A549 (cell line): ENCODE results near the gene OGDH. TPM values are rescaled to one million over a fixed set of nuclear protein-coding genes. Genes with fewer than 3 reads are reported as not detected.

Experiments
- ATAC-seq, 2 experiments: fragments of 200-7000 bp in 1 of 2; fragments of >200 bp in 1 of 2; cut with Nextera tagmentation in 1 of 2; cut with Tn5 transposase in 1 of 2; 3 replicates each; pipeline versions ENCODE4 v1.8.0 to v1.9.1; 2018 to 2020; ENCODE audit warnings: mild to moderate bottlenecking in 1 of 2, moderate library complexity in 1 of 2
- CTCF ChIA-PET: fragments of 300-600 bp; sonication (Branson Sonifier 250); formaldehyde crosslinking; extraction: SDS; loops from one replicate; lab custom pipeline; 2021; ENCODE audit warnings: antibody characterized with exemption, inconsistent platforms; lab: Yijun Ruan, JAX
- POLR2A ChIA-PET: fragments of 350-600 bp; formaldehyde crosslinking; extraction: SDS; loops from one replicate; lab custom pipeline; 2021; ENCODE audit warnings: antibody characterized with exemption, inconsistent platforms; lab: Yijun Ruan, JAX
- DNase-seq, 2 experiments: peaks; one replicate each; pipeline versions ENCODE4 v3.0.0 to v3.0.0-alpha.2; 2011 to 2016; ENCODE audit warnings: low read depth in 1 of 2, low spot score in 1 of 2
- FAIRE-seq: peaks from 2 replicates; lab custom pipeline; 2011; peaks lifted over from hg19 to GRCh38; lab: Jason Lieb, UNC
- H3K27ac ChIP-seq, 2 experiments: fragments of >200 bp; sonication (Bioruptor Twin); formaldehyde crosslinking; 3 replicates each; pipeline ENCODE4 v1.5.1; 2016 to 2017
- H3K4me1 ChIP-seq: fragments of >200 bp; sonication (Bioruptor Twin); formaldehyde crosslinking; 3 replicates; pipeline ENCODE4 v1.6.1; 2016
- H3K4me2 ChIP-seq: fragments of >200 bp; sonication (Bioruptor Twin); formaldehyde crosslinking; 3 replicates; pipeline ENCODE4 v1.6.1; 2016
- H3K4me3 ChIP-seq: fragments of >200 bp; sonication (Bioruptor Twin); formaldehyde crosslinking; 3 replicates; pipeline ENCODE4 v1.5.1; 2016
- H3K9me3 ChIP-seq: fragments of >200 bp; sonication (Bioruptor Twin); formaldehyde crosslinking; 3 replicates; pipeline ENCODE4 v1.6.1; 2016
- BCL3 ChIP-seq: fragments of >200 bp; sonication (Bioruptor Twin); formaldehyde crosslinking; IDR thresholded peaks from 3 replicates; pipeline ENCODE4 v1.6.1; 2016
- CBX8 ChIP-seq: fragments of 200-600 bp; sonication (generic); IDR thresholded peaks from 2 replicates; pipeline ENCODE4 v1.6.1; 2016
- CHD2 ChIP-seq: fragments of 150-350 bp; IDR thresholded peaks from 2 replicates; pipeline ENCODE4 v1.6.1; 2014; ENCODE audit warnings: low read length; ENCODE audit not compliant: partially characterized antibody
- CHD4 ChIP-seq: fragments of 200-600 bp; sonication (generic); IDR thresholded peaks from 2 replicates; pipeline ENCODE4 v1.6.1; 2016; ENCODE audit warnings: antibody characterized with exemption, mild to moderate bottlenecking, borderline replicate concordance
- EHF ChIP-seq: fragments of 250-450 bp; sonication (Bioruptor Pico); IDR thresholded peaks from 2 replicates; pipeline ENCODE4 v1.5.0; 2020; ENCODE audit warnings: mild to moderate bottlenecking
- EHMT2 ChIP-seq: fragments of 200-600 bp; sonication (generic); IDR thresholded peaks from 2 replicates; pipeline ENCODE4 v1.6.1; 2016; ENCODE audit warnings: antibody characterized with exemption, low read depth, mild to moderate bottlenecking, moderate library complexity
- ESRRA ChIP-seq: fragments of 150-350 bp; IDR thresholded peaks from 2 replicates; pipeline ENCODE4 v1.6.1; 2014; ENCODE audit warnings: mild to moderate bottlenecking, low read length, borderline replicate concordance
- FOSB ChIP-seq: fragments of 250-450 bp; sonication (Bioruptor Pico); IDR thresholded peaks from 2 replicates; pipeline ENCODE4 v1.5.0; 2020; ENCODE audit warnings: mild to moderate bottlenecking, moderate library complexity
- FOSL2 ChIP-seq, 2 experiments: fragments of 450-650 bp in 1 of 2; fragments of >200 bp in 1 of 2; sonication (Bioruptor Twin) in 1 of 2; formaldehyde crosslinking; IDR thresholded peaks; 2 replicates each; pipeline versions ENCODE4 v1.5.0 to v1.6.1; 2016 to 2020; ENCODE audit warnings: mild to moderate bottlenecking in 1 of 2, moderate library complexity in 1 of 2
- FOXS1 ChIP-seq: fragments of 250-450 bp; sonication (Bioruptor Pico); IDR thresholded peaks from 2 replicates; pipeline ENCODE4 v1.5.0; 2020; ENCODE audit warnings: mild to moderate bottlenecking, moderate library complexity
- HES2 ChIP-seq: fragments of >200 bp; sonication (Bioruptor Twin); formaldehyde crosslinking; IDR thresholded peaks from 2 replicates; pipeline ENCODE4 v1.6.1; 2016
- HOXA7 ChIP-seq: fragments of 250-450 bp; sonication (Bioruptor Pico); IDR thresholded peaks from 2 replicates; pipeline ENCODE4 v1.5.0; 2020; ENCODE audit warnings: mild to moderate bottlenecking, moderate library complexity
- HOXB13 ChIP-seq: fragments of 250-450 bp; sonication (Bioruptor Pico); IDR thresholded peaks from 2 replicates; pipeline ENCODE4 v1.5.0; 2020; ENCODE audit warnings: low read depth, mild to moderate bottlenecking, moderate library complexity
- KDM1A ChIP-seq: fragments of 200-600 bp; sonication (generic); IDR thresholded peaks from 2 replicates; pipeline ENCODE4 v1.6.1; 2016; ENCODE audit warnings: low read depth, mild to moderate bottlenecking
- MAZ ChIP-seq: fragments of 150-350 bp; IDR thresholded peaks from 2 replicates; pipeline ENCODE4 v1.6.1; 2014; ENCODE audit warnings: antibody characterized with exemption, low read depth, low read length, borderline replicate concordance
- MYC ChIP-seq: IDR thresholded peaks from 2 replicates; pipeline ENCODE4 v1.6.1; 2012; ENCODE audit warnings: mild to moderate bottlenecking, inconsistent platforms, low read length, improper control_type of control experiment, borderline replicate concordance
- POLR2A ChIP-seq: IDR thresholded peaks from 2 replicates; pipeline ENCODE4 v1.6.1; 2012; ENCODE audit warnings: mild to moderate bottlenecking, low read length
- POLR2AphosphoS2 ChIP-seq: conservative IDR thresholded peaks from 2 replicates; pipeline ENCODE4 v1.6.1; 2012; ENCODE audit warnings: low read length, improper control_type of control experiment, inconsistent platforms
- REST ChIP-seq: fragments of 200-600 bp; sonication (generic); IDR thresholded peaks from 2 replicates; pipeline ENCODE4 v1.6.1; 2016; ENCODE audit warnings: antibody characterized with exemption, mild to moderate bottlenecking, moderate library complexity
- RFX5 ChIP-seq: fragments of 450-650 bp; IDR thresholded peaks from 2 replicates; pipeline ENCODE4 v1.7.1; 2014; ENCODE audit warnings: antibody characterized with exemption, mild to moderate bottlenecking, moderate library complexity
- TFCP2L1 ChIP-seq: fragments of 250-450 bp; sonication (Bioruptor Pico); IDR thresholded peaks from 2 replicates; pipeline ENCODE4 v1.5.0; 2021; ENCODE audit warnings: mild to moderate bottlenecking
- TP53 ChIP-seq: fragments of 250-450 bp; sonication (Bioruptor Pico); IDR thresholded peaks from 2 replicates; pipeline ENCODE4 v1.5.0; 2021; ENCODE audit warnings: mild to moderate bottlenecking, moderate library complexity
- ZC3H11A ChIP-seq: fragments of 450-650 bp; IDR thresholded peaks from 2 replicates; pipeline ENCODE4 v1.6.1; 2014; ENCODE audit warnings: antibody characterized with exemption, mild to moderate bottlenecking
- ZFP36 ChIP-seq: fragments of 450-650 bp; IDR thresholded peaks from 2 replicates; pipeline ENCODE4 v1.6.1; 2014; ENCODE audit warnings: borderline replicate concordance; ENCODE audit not compliant: partially characterized antibody
- WGBS: methylation state at CpG from one replicate; pipeline ENCODE4 v1.1.6; 2017; ENCODE audit errors: missing lambda C conversion rate; 5-methylcytosine and 5-hydroxymethylcytosine counted together
- polyA plus RNA-seq, 4 experiments: library from polyadenylated mRNA; depleted of rRNA in 3 of 4; stranded (reverse); fragments of >200 nt; fragmentation: RNase III in 1 of 4; extraction: RNeasy Plus Mini Kit Qiagen cat#74134 plus additional on column Dnase treatment in 1 of 4; gene quantifications; 2 replicates in 3 of 4; 3 replicates in 1 of 4; pipeline ENCODE4 v1.2.3, GENCODE V29; 2011 to 2017
- TF ChIP-seq, protein P1 (sequence below): fragments of 450-650 bp; IDR thresholded peaks from 2 replicates; pipeline ENCODE4 v1.6.1; 2014; ENCODE audit warnings: antibody characterized with exemption

OGDH gene
- polyA plus RNA-seq, 2 of the 4 experiments (the other 2 are of a cell fraction) = 32.5 to 38.8 TPM

GRCh38 chr7:44629829-44630522 lies 23.5 kb downstream of the OGDH start:
- Histone ChIP-seq H3K4me3 (no peak overlapping the region), H3K4me2 (no peak overlapping the region), H3K27ac (no peak overlapping the region), H3K4me1 (peaks cover 17% of the 10 kb centered on the region; the same call in 2 of the 3 replicates), H3K9me3 (no peaks in the 10 kb centered on the region)
- TF ChIP-seq FOSB (CRISPR knock-in tag) (no peak), CHD2 (no peak), MAZ (no peak), FOXS1 (CRISPR knock-in tag) (no peak), BCL3 (no peak), EHF (CRISPR knock-in tag) (no peak), POLR2AphosphoS2 (no peak), FOSL2 (IDR thresholded peaks at IDR 0.05) (no peak), FOSL2 (CRISPR knock-in tag; IDR thresholded peaks at IDR 0.05) (no peak), TFCP2L1 (CRISPR knock-in tag) (no peak), MYC (no peak), HOXB13 (no peak), ZFP36 (no peak), POLR2A (no peak), HES2 (no peak), KDM1A (no peak), REST (no peak), TP53 (no peak), HOXA7 (CRISPR knock-in tag) (no peak), ESRRA (no peak)
- TF ChIP-seq, protein P1, sequence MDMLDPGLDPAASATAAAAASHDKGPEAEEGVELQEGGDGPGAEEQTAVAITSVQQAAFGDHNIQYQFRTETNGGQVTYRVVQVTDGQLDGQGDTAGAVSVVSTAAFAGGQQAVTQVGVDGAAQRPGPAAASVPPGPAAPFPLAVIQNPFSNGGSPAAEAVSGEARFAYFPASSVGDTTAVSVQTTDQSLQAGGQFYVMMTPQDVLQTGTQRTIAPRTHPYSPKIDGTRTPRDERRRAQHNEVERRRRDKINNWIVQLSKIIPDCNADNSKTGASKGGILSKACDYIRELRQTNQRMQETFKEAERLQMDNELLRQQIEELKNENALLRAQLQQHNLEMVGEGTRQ = no peak
- FAIRE-seq (no peak), ATAC-seq (no peak), DNase-seq (no peak)
- 81% methylated on average over 13 of the region's 13 CpGs for WGBS
- POLR2A ChIA-PET = no interaction called here
- CTCF ChIA-PET = interaction anchor here (0.7 to 1.8 kb wide), 2 partner anchors 14 to 183 kb away, joined by 3 to 4 read pairs; no protein-coding TSS in a partner anchor

DNA sequence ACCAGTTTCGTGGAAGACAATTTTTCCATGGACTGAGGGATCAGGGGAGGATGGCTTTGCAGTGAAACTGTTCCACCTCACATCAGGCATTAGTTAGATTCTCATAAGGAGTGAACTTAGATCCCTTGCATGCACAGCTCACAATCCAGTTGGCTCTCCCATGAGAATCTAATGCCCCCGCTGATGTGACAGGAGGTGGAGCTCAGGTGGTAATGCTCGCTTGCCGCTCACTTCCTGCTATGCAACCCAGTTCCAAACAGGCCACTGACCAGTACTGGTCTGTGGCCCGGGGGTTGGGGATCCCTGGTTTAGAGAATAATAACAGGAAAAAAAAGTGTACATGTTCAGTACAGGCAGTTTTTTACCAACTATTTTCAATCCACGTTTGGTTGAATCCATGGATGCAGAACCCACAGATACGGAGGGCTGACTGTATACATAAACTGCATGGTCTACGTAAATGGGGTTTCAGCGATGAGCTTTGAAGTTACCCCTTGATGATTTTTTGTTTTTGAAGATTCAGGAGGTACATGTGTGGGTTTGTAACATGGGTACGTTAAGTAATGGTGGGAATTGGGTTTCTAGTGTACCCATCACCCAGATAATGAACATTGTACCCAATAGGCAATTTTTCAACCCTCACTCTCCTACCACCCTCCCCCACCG lies 24.5 kb downstream of the OGDH start:
- FAIRE-seq = no peak
- Histone ChIP-seq H3K4me2 (no peak overlapping the region), H3K27ac (no peak overlapping the region)
- TF ChIP-seq EHMT2 = no peak
- TF ChIP-seq RFX5 = no peak
- TF ChIP-seq CHD4 = no peak
- TF ChIP-seq ZC3H11A = no peak
- no peak for TF ChIP-seq REST
- no peak for TF ChIP-seq HOXB13
- no peak for TF ChIP-seq CBX8
- TF ChIP-seq HES2 = no peak

More for the DNA sequence above, 24.5 kb downstream of the OGDH start:
- Histone ChIP-seq H3K4me1 (peaks cover 18% of the 10 kb centered on the region; the same call in 2 of the 3 replicates), H3K9me3 (no peaks in the 10 kb centered on the region), H3K4me3 (no peak overlapping the region)
- POLR2A ChIA-PET = no interaction called here
- WGBS = 90% methylated on average over 11 of the region's 11 CpGs
- CTCF ChIA-PET = interaction anchor here (0.8 kb wide), 1 partner anchor 10 kb away, joined by 3 read pairs; no protein-coding TSS in a partner anchor
- DNase-seq (no peak), ATAC-seq (no peak)
